Loucy (cell line): ENCODE measurements around the gene EXOC7.

Experiments used
- H2AFZ ChIP-seq: fragments of 200-600 bp; sonication (generic); 2 replicates; pipeline ENCODE4 v1.6.0; 2016; ENCODE audit warnings: antibody characterized with exemption, mild to moderate bottlenecking, low read length, moderate library complexity
- H3F3A ChIP-seq: fragments of 200-600 bp; 2 replicates; pipeline ENCODE4 v1.6.0; 2016; ENCODE audit warnings: antibody characterized with exemption, low read depth, mild to moderate bottlenecking
- H3K27me3 ChIP-seq: fragments of 200-600 bp; sonication (generic); 2 replicates; pipeline ENCODE4 v1.6.1; 2014; ENCODE audit warnings: low read length, mild to moderate bottlenecking; ENCODE audit not compliant: insufficient read depth, poor library complexity, severe bottlenecking
- H3K36me3 ChIP-seq: fragments of 200-600 bp; sonication (generic); 2 replicates; pipeline ENCODE4 v1.6.1; 2016; ENCODE audit warnings: low read length; ENCODE audit not compliant: insufficient read depth
- H3K4me1 ChIP-seq: fragments of 200-600 bp; sonication (generic); 2 replicates; pipeline ENCODE4 v1.5.1; 2014; ENCODE audit warnings: low read length, mild to moderate bottlenecking; ENCODE audit not compliant: insufficient read depth, poor library complexity, severe bottlenecking
- H3K4me2 ChIP-seq: fragments of 200-600 bp; sonication (generic); 2 replicates; pipeline ENCODE4 v1.6.0; 2014; ENCODE audit warnings: antibody characterized with exemption, low read length, low read depth, mild to moderate bottlenecking; ENCODE audit not compliant: poor library complexity, severe bottlenecking
- H3K4me3 ChIP-seq: fragments of 200-600 bp; sonication (generic); 2 replicates; pipeline ENCODE4 v1.5.1; 2014; ENCODE audit warnings: low read length, mild to moderate bottlenecking, mixed read lengths; ENCODE audit not compliant: poor library complexity, severe bottlenecking
- H3K79me2 ChIP-seq: fragments of 200-600 bp; sonication (generic); 2 replicates; pipeline ENCODE4 v1.6.1; 2014; ENCODE audit warnings: low read length; ENCODE audit not compliant: insufficient read depth
- H3K9ac ChIP-seq: fragments of 200-600 bp; sonication (generic); 2 replicates; pipeline ENCODE4 v1.6.0; 2014; ENCODE audit warnings: mild to moderate bottlenecking, low read depth, low read length, moderate library complexity; ENCODE audit not compliant: poor library complexity, severe bottlenecking
- H3K9me2 ChIP-seq: fragments of 200-600 bp; sonication (generic); replicated peaks from 2 replicates; pipeline ENCODE4 v1.6.1; 2016; ENCODE audit warnings: low read depth, low read length, mixed read lengths
- H3K9me3 ChIP-seq: fragments of 200-600 bp; sonication (generic); 2 replicates; pipeline ENCODE4 v1.6.1; 2014; ENCODE audit warnings: mild to moderate bottlenecking, antibody characterized with exemption, low read length, low read depth; ENCODE audit not compliant: insufficient read depth
- H4K20me1 ChIP-seq: fragments of 200-600 bp; sonication (generic); 2 replicates; pipeline ENCODE4 v1.6.0; 2014; ENCODE audit warnings: antibody characterized with exemption, low read length, mild to moderate bottlenecking; ENCODE audit not compliant: insufficient read depth, poor library complexity, severe bottlenecking
- EZH2phosphoT487 ChIP-seq: fragments of 200-600 bp; IDR thresholded peaks from 2 replicates; pipeline ENCODE4 v1.6.1; 2018; ENCODE audit warnings: antibody characterized with exemption, mild to moderate bottlenecking, moderate library complexity, borderline replicate concordance
- TF ChIP-seq, protein P1 (sequence below): fragments of 200-600 bp; sonication (generic); conservative IDR thresholded peaks from 2 replicates; pipeline ENCODE4 v1.5.1; 2014; ENCODE audit warnings: mild to moderate bottlenecking, antibody characterized with exemption, low read length

The EXOC7 gene

DNA sequence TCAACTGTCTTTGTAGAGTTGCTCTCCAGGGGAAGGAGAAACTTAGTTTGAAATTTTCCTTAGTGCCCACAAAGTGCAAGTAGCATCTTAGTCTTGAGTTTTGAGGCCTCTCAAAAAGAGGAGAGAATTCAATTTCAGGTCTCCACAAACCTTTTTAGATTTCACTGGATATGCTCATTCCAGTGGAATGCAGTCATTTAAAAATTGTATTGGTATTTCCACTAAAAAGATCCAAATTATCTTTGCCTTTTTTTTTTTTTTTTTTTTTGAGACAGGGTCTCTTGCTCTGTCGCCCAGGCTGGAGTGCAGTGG lies 44.4 kb upstream of the EXOC7 start:
- no peak overlapping the region for H3K4me3 ChIP-seq
- H4K20me1 ChIP-seq, result no peaks in the 10 kb centered on the region
- no peak overlapping the region for H2AFZ ChIP-seq
- no peak overlapping the region for H3K9ac ChIP-seq
- peaks cover 40% of the 10 kb centered on the region for H3K4me1 ChIP-seq
- TF ChIP-seq EZH2phosphoT487, result no peak
- TF ChIP-seq, protein P1, sequence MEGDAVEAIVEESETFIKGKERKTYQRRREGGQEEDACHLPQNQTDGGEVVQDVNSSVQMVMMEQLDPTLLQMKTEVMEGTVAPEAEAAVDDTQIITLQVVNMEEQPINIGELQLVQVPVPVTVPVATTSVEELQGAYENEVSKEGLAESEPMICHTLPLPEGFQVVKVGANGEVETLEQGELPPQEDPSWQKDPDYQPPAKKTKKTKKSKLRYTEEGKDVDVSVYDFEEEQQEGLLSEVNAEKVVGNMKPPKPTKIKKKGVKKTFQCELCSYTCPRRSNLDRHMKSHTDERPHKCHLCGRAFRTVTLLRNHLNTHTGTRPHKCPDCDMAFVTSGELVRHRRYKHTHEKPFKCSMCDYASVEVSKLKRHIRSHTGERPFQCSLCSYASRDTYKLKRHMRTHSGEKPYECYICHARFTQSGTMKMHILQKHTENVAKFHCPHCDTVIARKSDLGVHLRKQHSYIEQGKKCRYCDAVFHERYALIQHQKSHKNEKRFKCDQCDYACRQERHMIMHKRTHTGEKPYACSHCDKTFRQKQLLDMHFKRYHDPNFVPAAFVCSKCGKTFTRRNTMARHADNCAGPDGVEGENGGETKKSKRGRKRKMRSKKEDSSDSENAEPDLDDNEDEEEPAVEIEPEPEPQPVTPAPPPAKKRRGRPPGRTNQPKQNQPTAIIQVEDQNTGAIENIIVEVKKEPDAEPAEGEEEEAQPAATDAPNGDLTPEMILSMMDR, result no peak
- H3F3A ChIP-seq, result peaks cover 10% of the 10 kb centered on the region
- H3K4me2 ChIP-seq, result no peak overlapping the region
- H3K27me3 ChIP-seq, result no peaks in the 10 kb centered on the region
- H3K36me3 ChIP-seq, result no peaks in the 10 kb centered on the region
- H3K9me3 ChIP-seq, result no peaks in the 10 kb centered on the region
- H3K9me2 ChIP-seq, result no peaks in the 10 kb centered on the region
- H3K79me2 ChIP-seq, result no peaks in the 10 kb centered on the region

DNA sequence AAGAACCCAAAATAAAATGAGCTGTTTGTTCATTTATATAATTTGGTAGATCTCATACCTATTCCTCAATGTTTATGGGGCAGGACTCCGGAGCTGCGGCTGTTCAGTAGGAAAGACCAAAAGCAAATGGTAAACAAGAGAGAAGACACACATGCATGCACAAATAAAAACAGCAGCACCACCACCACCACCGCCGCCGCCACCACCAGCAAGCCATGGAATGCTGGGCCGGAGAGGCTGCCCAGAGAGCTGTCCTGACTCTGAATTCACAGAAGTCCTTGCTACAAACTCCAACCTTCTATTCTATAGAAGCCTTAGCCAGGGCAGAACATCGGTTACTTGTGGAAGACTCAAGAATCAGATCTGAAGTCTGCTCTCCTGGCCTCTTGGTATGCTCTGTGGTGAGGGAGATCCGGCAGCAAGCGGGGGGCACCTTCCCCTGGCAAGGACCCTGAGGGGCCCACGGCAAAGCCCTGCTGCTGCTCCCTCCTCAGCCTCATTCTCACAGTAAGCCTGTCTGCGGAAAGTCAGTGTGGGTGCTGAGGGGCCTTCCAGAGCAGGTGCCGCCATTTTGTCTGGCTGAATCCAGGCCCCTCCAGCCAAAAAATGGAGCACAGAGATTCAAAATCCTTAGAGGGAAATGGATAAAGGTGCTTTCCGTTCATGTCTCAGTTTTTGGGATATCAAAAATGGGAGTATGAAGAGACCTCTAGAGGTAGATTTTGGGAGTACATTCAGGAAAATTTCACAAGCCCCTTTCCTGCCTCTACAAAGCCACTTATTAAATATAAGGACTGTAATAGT lies 43.8 kb upstream of the EXOC7 start:
- Histone ChIP-seq H3F3A (peaks cover 10% of the 10 kb centered on the region), H3K4me2 (no peak overlapping the region), H2AFZ (no peak overlapping the region), H4K20me1 (no peaks in the 10 kb centered on the region), H3K9me2 (no peaks in the 10 kb centered on the region), H3K4me1 (peaks cover 46% of the 10 kb centered on the region), H3K9me3 (no peaks in the 10 kb centered on the region), H3K36me3 (no peaks in the 10 kb centered on the region), H3K27me3 (no peaks in the 10 kb centered on the region), H3K79me2 (no peaks in the 10 kb centered on the region), H3K4me3 (no peak overlapping the region), H3K9ac (no peak overlapping the region)
- TF ChIP-seq, protein P1, result peak; percentile 68
- TF ChIP-seq EZH2phosphoT487, result no peak

DNA sequence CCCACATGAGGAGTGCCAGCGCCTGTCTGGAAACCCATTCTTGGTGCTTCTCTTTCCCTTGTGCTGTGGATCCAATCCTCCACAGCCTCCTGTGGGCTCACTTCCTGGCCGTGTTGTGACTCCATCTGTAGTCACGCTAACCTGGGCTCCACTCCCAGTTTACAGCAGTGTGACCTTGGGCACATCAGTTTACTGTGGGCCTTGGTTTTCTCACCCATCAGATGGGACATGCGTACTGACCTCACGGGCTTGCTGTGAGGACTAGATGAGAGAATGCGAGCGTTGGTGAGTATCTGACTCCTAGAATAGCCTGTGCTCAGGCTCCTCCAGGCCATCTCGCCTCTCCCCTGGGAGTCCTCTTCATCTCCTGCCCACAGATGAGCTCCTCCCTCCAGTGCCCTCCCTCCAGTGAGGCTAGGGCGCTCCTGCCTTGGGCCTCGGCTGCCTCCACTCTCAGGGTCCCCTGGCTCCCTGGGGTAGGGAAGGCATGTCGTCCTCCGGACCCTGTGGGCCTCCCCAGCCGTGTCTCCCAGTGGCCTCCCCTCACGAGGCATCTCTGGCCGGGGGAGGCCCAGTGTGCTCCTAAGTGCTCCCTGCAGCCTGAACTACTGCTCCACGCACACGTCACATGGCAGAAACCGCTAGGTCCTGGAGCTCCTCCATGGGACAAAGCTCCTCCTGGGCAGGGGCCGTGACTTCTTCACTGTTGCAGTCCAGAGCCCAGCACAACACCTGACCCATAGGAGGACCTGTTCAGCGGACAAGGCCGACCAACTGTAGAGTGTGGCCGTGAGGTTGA lies 42.7 kb upstream of the EXOC7 start:
- Histone ChIP-seq H3K79me2 (no peaks in the 10 kb centered on the region), H3K4me1 (peaks cover 57% of the 10 kb centered on the region), H3K36me3 (no peaks in the 10 kb centered on the region), H3F3A (peaks cover 13% of the 10 kb centered on the region), H3K4me3 (peak overlapping the region; percentile 43), H4K20me1 (no peaks in the 10 kb centered on the region), H3K9me2 (no peaks in the 10 kb centered on the region), H2AFZ (peak overlapping the region; percentile 66; the same call in 1 of the 2 replicates), H3K9me3 (no peaks in the 10 kb centered on the region), H3K27me3 (no peaks in the 10 kb centered on the region), H3K4me2 (peak overlapping the region; percentile 67), H3K9ac (peak overlapping the region; percentile 74)
- TF ChIP-seq, protein P1, result no peak
- no peak for TF ChIP-seq EZH2phosphoT487
